ENCODE results near the gene KSR2. TPM values are rescaled to one million over a fixed set of nuclear protein-coding genes. Genes with fewer than 3 reads are reported as not detected.

The KSR2 gene
- total RNA-seq, 4 donors from 2014 or later: 1.2 to 11.0 (median 2.2) TPM

DNA sequence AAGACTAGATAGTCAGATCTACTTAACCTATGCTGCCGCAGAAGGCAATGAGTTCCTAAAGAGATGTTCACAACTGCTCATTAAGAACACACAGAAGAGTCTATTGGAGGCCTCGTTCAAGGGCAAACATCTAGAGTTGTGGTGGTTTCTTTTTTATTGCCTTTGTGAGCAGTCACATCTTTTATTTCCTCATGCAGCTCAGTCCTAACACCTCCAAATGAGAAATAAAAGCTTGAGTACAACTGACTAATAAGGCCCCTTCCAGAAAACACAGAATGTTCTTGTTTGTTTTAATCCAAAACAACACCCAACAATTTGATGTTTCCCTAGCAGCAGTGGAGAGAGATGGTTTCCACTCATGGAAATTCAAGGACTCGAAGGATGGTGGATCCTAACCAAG, 483.9 kb downstream of the KSR2 start:
- no peak overlapping the region for H3K4me3 ChIP-seq (replicated peaks in 1 of 3)
- peaks cover 0 to 7% of the 10 kb centered on the region in 2 donors for H3K4me1 ChIP-seq
- H3K27ac ChIP-seq: no peak overlapping the region
- WGBS, 2 donors: 87 to 89% methylated on average over 3 of the region's 3 CpGs
- TF ChIP-seq, protein P1, sequence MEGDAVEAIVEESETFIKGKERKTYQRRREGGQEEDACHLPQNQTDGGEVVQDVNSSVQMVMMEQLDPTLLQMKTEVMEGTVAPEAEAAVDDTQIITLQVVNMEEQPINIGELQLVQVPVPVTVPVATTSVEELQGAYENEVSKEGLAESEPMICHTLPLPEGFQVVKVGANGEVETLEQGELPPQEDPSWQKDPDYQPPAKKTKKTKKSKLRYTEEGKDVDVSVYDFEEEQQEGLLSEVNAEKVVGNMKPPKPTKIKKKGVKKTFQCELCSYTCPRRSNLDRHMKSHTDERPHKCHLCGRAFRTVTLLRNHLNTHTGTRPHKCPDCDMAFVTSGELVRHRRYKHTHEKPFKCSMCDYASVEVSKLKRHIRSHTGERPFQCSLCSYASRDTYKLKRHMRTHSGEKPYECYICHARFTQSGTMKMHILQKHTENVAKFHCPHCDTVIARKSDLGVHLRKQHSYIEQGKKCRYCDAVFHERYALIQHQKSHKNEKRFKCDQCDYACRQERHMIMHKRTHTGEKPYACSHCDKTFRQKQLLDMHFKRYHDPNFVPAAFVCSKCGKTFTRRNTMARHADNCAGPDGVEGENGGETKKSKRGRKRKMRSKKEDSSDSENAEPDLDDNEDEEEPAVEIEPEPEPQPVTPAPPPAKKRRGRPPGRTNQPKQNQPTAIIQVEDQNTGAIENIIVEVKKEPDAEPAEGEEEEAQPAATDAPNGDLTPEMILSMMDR (IDR thresholded peaks at IDR 0.05): no peak
- H3K9me3 ChIP-seq: no peaks in the 10 kb centered on the region
- DNase-seq: no peak
- H3K27me3 ChIP-seq: no peaks in the 10 kb centered on the region
- no peaks in the 10 kb centered on the region for H3K36me3 ChIP-seq
- intact Hi-C loops (cut with DNase I): no loop called here

DNA sequence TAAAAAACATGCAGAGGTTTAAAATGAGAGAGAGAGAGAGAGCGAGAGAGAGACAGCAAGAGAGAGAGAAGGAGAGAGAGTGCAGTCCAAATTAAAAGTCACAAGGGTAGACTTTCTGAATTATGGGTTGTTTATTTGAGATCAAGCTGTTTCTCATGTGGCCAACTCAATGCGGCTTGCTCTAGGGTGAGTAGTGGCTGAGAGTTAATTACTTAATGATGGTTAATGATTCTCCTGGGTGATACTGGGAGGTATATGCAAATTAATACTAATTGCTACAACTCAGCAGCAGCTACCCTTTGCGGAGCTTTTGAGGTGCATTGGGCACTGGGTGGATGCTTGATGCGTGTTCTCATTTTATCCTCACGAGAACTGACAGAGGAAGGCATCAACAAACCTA, 485.3 kb downstream of the KSR2 start:
- Histone ChIP-seq H3K27ac (no peak overlapping the region), H3K4me1 (peaks cover 0 to 7% of the 10 kb centered on the region in 2 donors), H3K27me3 (no peaks in the 10 kb centered on the region), H3K9me3 (no peaks in the 10 kb centered on the region), H3K36me3 (no peaks in the 10 kb centered on the region), H3K4me3 (replicated peaks in 1 of 3) (no peak overlapping the region)
- TF ChIP-seq, protein P1 (IDR thresholded peaks at IDR 0.05): no peak
- TF ChIP-seq POLR2A (IDR thresholded peaks at IDR 0.05): no peak
- 88 to 89% methylated on average over 5 of the region's 5 CpGs for whole genome bisulfite sequencing, 2 donors
- DNase-seq: no peak
- intact Hi-C loops (cut with DNase I): no loop called here

DNA sequence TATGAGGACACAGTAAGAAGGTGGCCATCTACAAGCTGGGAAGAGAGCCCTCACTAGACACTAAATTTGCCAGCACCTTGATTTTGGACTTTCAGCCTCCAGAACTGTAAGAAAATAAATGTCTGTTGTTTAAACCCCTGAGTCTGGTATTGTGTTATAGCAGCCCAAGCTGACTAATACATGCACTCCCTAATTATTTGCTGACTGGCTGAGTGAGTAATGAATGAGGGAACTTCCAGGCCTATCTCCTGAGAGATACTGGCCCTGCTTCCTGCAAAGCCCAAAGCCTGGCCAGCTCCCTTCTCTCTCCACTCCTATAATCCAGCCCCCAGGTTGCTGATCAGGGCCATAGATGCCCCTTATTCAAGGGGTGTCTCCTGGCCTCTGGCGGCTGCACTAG, 487.3 kb downstream of the KSR2 start:
- Histone ChIP-seq H3K27ac (no peak overlapping the region), H3K9me3 (no peaks in the 10 kb centered on the region), H3K4me3 (replicated peaks in 1 of 3) (no peak overlapping the region), H3K4me1 (no peaks in the 10 kb centered on the region), H3K36me3 (no peaks in the 10 kb centered on the region), H3K27me3 (no peaks in the 10 kb centered on the region)
- TF ChIP-seq, protein P1 (IDR thresholded peaks at IDR 0.05): no peak
- TF ChIP-seq POLR2A (IDR thresholded peaks at IDR 0.05): no peak
- 100% methylated on average over 1 of the region's 1 CpG for WGBS, 2 donors
- intact Hi-C loops (cut with DNase I): no loop called here
- DNase-seq: no peak

DNA sequence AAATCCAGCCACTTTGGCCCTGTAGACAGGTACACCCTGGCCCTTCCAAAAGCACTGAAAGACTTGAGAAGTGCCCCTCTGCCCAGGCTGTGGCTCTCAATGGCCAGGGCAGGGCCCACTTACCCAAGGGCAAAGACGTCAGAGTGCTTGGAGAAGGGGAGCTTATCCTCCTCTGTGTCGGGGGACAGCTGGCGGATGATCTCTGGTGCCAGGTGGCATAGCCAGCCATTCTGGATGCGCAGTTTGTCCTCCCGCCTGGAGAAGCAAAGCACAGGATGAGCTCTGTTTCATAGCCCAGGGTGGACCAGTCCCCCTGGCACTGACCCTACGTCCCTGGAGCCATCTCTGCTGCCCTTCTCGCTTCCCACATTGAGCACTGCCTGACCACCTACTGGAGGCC, 492.4 kb downstream of the KSR2 start:
- 98% methylated on average over 6 to 7 of the region's 7 CpGs for WGBS, 2 donors
- no peaks in the 10 kb centered on the region for H3K4me1 ChIP-seq
- DNase-seq: no peak
- no peaks in the 10 kb centered on the region for H3K27me3 ChIP-seq
- H3K36me3 ChIP-seq: no peaks in the 10 kb centered on the region
- TF ChIP-seq, protein P1 (IDR thresholded peaks at IDR 0.05): no peak
- no peak for TF ChIP-seq POLR2A (IDR thresholded peaks at IDR 0.05)
- no peaks in the 10 kb centered on the region for H3K9me3 ChIP-seq
- intact Hi-C loops (cut with DNase I): no loop called here
- no peak overlapping the region for H3K27ac ChIP-seq
- H3K4me3 ChIP-seq (replicated peaks in 1 of 3): no peak overlapping the region

DNA sequence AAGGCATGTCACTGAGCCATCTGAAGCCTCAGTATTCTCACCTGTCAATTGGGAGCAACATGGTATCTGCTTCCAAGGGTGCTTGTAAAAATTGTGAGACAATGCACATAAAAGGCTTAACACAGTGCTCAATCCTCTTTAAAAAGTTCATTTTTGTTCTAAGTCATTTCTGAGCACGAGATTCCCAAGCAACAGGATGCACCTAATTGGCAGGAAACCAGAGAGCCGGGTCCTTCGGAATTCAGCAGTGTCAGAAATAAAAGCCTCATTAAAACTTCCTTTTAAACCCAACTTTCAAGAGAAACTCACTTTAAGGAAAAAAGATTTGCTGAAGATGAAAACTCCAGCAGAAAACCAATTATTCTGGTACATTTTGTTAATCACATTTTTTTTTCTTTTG, 494.9 kb downstream of the KSR2 start:
- DNase-seq: no peak
- Histone ChIP-seq H3K27me3 (no peaks in the 10 kb centered on the region), H3K4me1 (no peaks in the 10 kb centered on the region), H3K4me3 (replicated peaks in 1 of 3) (no peak overlapping the region), H3K36me3 (no peaks in the 10 kb centered on the region), H3K9me3 (no peaks in the 10 kb centered on the region), H3K27ac (no peak overlapping the region)
- intact Hi-C loops (cut with DNase I): no loop called here
- 42 to 46% methylated on average over 3 of the region's 3 CpGs for WGBS, 2 donors
- no peak for TF ChIP-seq POLR2A (IDR thresholded peaks at IDR 0.05)
- TF ChIP-seq, protein P1 (IDR thresholded peaks at IDR 0.05): no peak
